Measurements from ENCODE around the gene TMC5.

GRCh38 chr16:19499006-19499405, 81.3 kb downstream of the TMC5 start:
- TF ChIP-seq, protein P1, sequence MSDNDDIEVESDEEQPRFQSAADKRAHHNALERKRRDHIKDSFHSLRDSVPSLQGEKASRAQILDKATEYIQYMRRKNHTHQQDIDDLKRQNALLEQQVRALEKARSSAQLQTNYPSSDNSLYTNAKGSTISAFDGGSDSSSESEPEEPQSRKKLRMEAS (IDR thresholded peaks at IDR 0.05; ENCODE audit: insufficient read depth, insufficient read length): no peak
- TF ChIP-seq CTCF (IDR thresholded peaks at IDR 0.05; ENCODE audit: extremely low read depth in 1 of 2, insufficient read depth in 1 of 2, low read depth in 1 of 2, low read length in 2 of 2) (no peak), POLR2A (IDR thresholded peaks at IDR 0.05; ENCODE audit: low read depth, low read length) (no peak), FOS (IDR thresholded peaks at IDR 0.05; ENCODE audit: borderline replicate concordance, insufficient read depth, low read length) (no peak), JUN (IDR thresholded peaks at IDR 0.05; ENCODE audit: borderline replicate concordance, insufficient read depth, insufficient read length, low read depth) (no peak), POLR2AphosphoS5 (IDR thresholded peaks at IDR 0.05; ENCODE audit: insufficient read depth, low read depth, low read length) (no peak)
